Measurements from ENCODE around the gene DPY19L3.
"Not testable (repeated sequence)": the region's sequence is repeated elsewhere in the genome, so short reads cannot be mapped to it uniquely, and the experiment has no call there.

DPY19L3 gene

DNA sequence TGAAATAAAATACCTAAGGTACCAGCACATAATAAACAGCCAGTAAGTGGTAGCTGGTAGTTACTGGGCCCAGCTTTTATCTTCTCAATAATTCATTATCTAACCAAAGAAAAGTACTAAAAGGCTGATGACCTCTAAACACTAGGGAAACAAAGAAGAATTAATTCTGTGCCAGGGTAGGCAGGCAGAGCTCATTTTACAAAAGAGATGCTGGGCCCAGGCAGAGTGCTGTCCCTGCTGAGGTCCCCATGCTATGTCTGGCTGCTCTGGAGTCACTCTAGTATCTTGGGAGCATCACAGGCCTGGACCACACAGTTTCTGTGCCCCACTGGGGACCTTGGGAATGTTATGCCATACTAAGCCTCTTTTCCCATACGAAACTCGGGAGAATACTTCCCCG lies 41.9 kb upstream of the DPY19L3 start:
- no peak for TF ChIP-seq CTCF (IDR thresholded peaks at IDR 0.05; ENCODE audit: low read depth, low read length)

DNA sequence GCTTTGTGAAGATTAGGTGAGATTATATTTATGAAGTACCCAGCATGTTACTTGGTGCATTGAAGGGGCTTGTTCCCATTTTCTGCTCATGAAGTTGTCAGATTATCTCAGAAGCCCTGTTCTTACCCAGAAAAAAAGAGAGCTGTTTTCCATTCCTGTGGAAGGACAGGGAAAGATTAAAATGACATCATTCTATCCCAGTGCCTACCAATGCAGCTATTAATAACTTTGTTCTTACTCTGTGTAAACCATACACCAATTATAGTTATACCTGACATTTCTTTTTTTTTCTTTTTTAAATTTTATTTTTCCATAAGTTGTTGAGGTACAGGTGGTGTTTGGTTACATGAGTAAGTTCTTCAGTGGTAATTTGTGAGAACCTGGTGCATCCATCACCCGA lies 41.5 kb upstream of the DPY19L3 start:
- TF ChIP-seq CTCF (IDR thresholded peaks at IDR 0.05; ENCODE audit: low read depth, low read length) = no peak
- H3K4me3 ChIP-seq (ENCODE audit: low read depth, low read length) = no peak overlapping the region

More for the DNA sequence above, 41.9 kb upstream of the DPY19L3 start:
- H3K4me3 ChIP-seq (ENCODE audit: low read depth, low read length) = no peak overlapping the region

GRCh38 chr19:32367063-32367462 lies 38.5 kb upstream of the DPY19L3 start:
- TF ChIP-seq CTCF (IDR thresholded peaks at IDR 0.05; ENCODE audit: low read depth, low read length) = no peak
- no peak overlapping the region for H3K4me3 ChIP-seq (ENCODE audit: low read depth, low read length)

- no peak overlapping the region for H3K4me3 ChIP-seq (ENCODE audit: low read depth, low read length)
- TF ChIP-seq CTCF (IDR thresholded peaks at IDR 0.05; ENCODE audit: low read depth, low read length) = no peak
These were observed 37.5 kb upstream of the DPY19L3 start for GRCh38 chr19:32367948-32368536.

DNA sequence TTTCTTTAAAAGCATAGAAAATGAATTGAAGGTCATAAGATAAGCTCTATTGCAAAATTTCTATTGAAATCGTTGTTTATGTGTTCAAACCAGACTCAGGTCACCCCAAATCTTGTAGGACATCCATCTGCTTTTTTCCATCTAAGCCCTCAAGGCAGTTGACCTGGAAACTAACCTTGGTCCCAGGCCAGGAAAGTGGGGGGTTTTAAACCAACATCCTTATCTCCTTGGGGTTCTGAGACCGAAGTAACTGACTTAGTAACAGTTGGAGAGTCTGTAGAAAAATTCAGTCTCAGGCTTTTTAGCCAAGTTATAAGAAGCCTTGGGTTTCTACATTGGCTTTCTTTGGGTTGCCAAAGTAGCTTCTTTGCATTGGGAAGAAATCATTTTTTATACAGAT lies 36.8 kb upstream of the DPY19L3 start:
- TF ChIP-seq CTCF (IDR thresholded peaks at IDR 0.05; ENCODE audit: low read depth, low read length) = no peak
- H3K4me3 ChIP-seq (ENCODE audit: low read depth, low read length) = no peak overlapping the region

DNA sequence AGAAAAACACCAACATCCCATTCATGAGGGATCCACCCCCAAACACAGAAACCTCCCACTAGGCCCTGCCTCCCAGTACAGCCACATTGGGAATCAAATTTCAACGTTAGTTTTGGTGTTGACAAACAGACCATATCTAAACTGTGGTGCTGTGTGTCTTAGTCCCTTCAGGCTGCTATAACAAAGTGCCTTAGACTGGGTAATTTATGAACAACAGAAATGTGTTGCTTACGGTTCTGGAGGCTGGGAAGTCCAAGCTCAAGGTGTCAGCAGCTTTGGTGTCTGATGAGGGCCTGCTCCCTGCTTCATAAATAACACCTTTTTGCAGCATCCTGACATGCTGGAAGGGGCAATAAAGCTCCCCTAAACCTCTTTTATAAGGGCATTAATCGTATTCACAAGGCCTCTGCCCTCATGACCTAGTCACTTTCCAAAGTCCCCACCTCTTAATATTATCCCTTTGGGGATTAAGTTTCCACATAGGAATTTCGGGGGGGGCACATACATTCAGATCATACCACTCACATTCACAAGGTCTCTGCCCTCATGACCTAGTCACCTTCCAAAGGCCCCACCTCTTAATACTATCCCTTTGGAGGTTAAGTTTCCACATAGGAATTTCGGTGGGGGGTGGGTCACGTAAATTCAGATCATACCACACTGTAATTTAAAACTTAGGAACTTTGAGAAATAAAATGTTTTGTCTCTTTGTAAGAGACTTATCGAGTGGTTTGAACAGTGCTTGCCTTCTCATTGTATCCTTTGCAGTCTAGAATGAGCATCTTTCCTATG lies 32.6 kb upstream of the DPY19L3 start:
- H3K4me3 ChIP-seq (ENCODE audit: low read depth, low read length) = peak overlapping the region; percentile 35
- no peak for TF ChIP-seq CTCF (IDR thresholded peaks at IDR 0.05; ENCODE audit: low read depth, low read length)

GRCh38 chr19:32373585-32374295 lies 31.8 kb upstream of the DPY19L3 start:
- H3K4me3 ChIP-seq (ENCODE audit: low read depth, low read length) = peak overlapping the region; percentile 35
- TF ChIP-seq CTCF (IDR thresholded peaks at IDR 0.05; ENCODE audit: low read depth, low read length) = no peak

GRCh38 chr19:32374362-32374761 lies 31.2 kb upstream of the DPY19L3 start:
- H3K4me3 ChIP-seq (ENCODE audit: low read depth, low read length) = not testable (repeated sequence)

Measured in WI38 (cell line).